OCI-LY3 (cell line): ENCODE measurements around the gene P2RX1.

Experiments used
- H2AFZ ChIP-seq: fragments of 200-600, 300-600 bp; shearing (Covaris generic); 2 replicates; pipeline ENCODE4 v1.6.0; 2014; ENCODE audit warnings: antibody characterized with exemption, low read depth, low read length
- H3K27ac ChIP-seq: fragments of 200-600, 300-600 bp; sonication (generic); 2 replicates; pipeline ENCODE4 v1.5.1; 2014; ENCODE audit warnings: mild to moderate bottlenecking, low read length, moderate library complexity, mixed read lengths
- H3K27me3 ChIP-seq: fragments of 200-600, 300-600 bp; sonication (generic); 2 replicates; pipeline ENCODE4 v1.6.1; 2014; ENCODE audit warnings: low read depth, low read length, mixed read lengths
- H3K36me3 ChIP-seq: fragments of 200-600, 300-600 bp; sonication (generic); replicated peaks from 2 replicates; pipeline ENCODE3; 2014; ENCODE audit warnings: low read depth, low read length, mixed read lengths
- H3K4me1 ChIP-seq: fragments of 300-600, 200-600 bp; sonication (generic); 2 replicates; pipeline ENCODE4 v1.6.1; 2014; ENCODE audit warnings: low read length, mixed read lengths
- H3K4me2 ChIP-seq: fragments of 200-600, 300-600 bp; sonication (generic); 2 replicates; pipeline ENCODE4 v1.6.1; 2014; ENCODE audit warnings: low read length, mixed read lengths
- H3K4me3 ChIP-seq: fragments of 300-600, 200-600 bp; sonication (generic); 2 replicates; pipeline ENCODE4 v1.5.1; 2014; ENCODE audit warnings: antibody characterized with exemption, mild to moderate bottlenecking, low read length, moderate library complexity
- H3K79me2 ChIP-seq: fragments of 300-600, 200-600 bp; shearing (Covaris generic); 2 replicates; pipeline ENCODE4 v1.6.1; 2014; ENCODE audit warnings: mild to moderate bottlenecking, low read length, mixed read lengths
- H3K9ac ChIP-seq: fragments of 300-600, 200-600 bp; shearing (Covaris generic); 2 replicates; pipeline ENCODE4 v1.6.0; 2014; ENCODE audit warnings: mild to moderate bottlenecking, low read length, moderate library complexity
- H3K9me3 ChIP-seq: fragments of 200-600, 300-600 bp; shearing (Covaris generic); 2 replicates; pipeline ENCODE4 v1.6.1; 2014; ENCODE audit warnings: low read length, mixed read lengths; ENCODE audit not compliant: insufficient read depth
- H4K20me1 ChIP-seq: fragments of 200-600, 300-600 bp; sonication (generic); 2 replicates; pipeline ENCODE4 v1.6.1; 2016; ENCODE audit warnings: low read length, mixed read lengths; ENCODE audit not compliant: insufficient read depth
- CTCF ChIP-seq: fragments of 200-600, 300-600 bp; sonication (generic); IDR thresholded peaks from 2 replicates; pipeline ENCODE4 v1.5.1; 2014; ENCODE audit warnings: antibody characterized with exemption, low read length, low read depth
- EZH2phosphoT487 ChIP-seq: fragments of 200-600 bp; shearing (Covaris generic); IDR thresholded peaks from 2 replicates; pipeline ENCODE4 v1.6.1; 2018; ENCODE audit warnings: antibody characterized with exemption, mixed run types, low read depth

Gene P2RX1

GRCh38 chr17:3879591-3880417 is 36.5 kb downstream of the P2RX1 start:
- H3K9me3 ChIP-seq, result no peaks in the 10 kb centered on the region
- H3K27me3 ChIP-seq, result no peaks in the 10 kb centered on the region
- no peak overlapping the region for H2AFZ ChIP-seq
- H3K79me2 ChIP-seq, result no peaks in the 10 kb centered on the region
- no peak overlapping the region for H3K4me3 ChIP-seq
- no peak overlapping the region for H3K27ac ChIP-seq
- H4K20me1 ChIP-seq, result no peaks in the 10 kb centered on the region
- no peak overlapping the region for H3K9ac ChIP-seq
- no peaks in the 10 kb centered on the region for H3K36me3 ChIP-seq
- TF ChIP-seq EZH2phosphoT487, result no peak
- no peak for TF ChIP-seq CTCF
- H3K4me2 ChIP-seq, result no peak overlapping the region
- H3K4me1 ChIP-seq, result no peaks in the 10 kb centered on the region

DNA sequence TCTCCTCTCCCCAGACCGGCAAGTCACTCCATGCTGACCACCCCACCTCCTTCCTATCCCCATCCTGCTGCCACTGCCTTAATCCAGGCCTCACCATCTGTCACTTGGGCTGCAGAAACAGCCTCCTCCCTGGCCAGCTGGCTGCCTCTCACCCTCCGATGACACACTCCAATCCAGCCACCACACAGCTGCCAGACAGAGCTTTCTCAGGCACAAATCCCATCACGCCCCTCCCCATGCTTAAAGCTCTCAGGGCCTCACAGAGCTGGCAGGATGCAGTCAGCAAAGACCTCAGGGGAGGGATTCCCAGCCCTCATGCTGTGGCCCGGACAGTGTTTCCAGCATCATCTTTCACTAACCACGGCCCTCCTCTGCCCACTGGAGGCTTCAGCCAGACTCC is 37.1 kb downstream of the P2RX1 start:
- H3K27ac ChIP-seq, result no peak overlapping the region
- no peaks in the 10 kb centered on the region for H3K4me1 ChIP-seq
- TF ChIP-seq EZH2phosphoT487, result no peak
- TF ChIP-seq CTCF, result no peak
- no peaks in the 10 kb centered on the region for H3K9me3 ChIP-seq
- no peak overlapping the region for H3K9ac ChIP-seq
- H2AFZ ChIP-seq, result no peak overlapping the region
- no peaks in the 10 kb centered on the region for H3K36me3 ChIP-seq
- H3K27me3 ChIP-seq, result no peaks in the 10 kb centered on the region
- no peaks in the 10 kb centered on the region for H4K20me1 ChIP-seq
- no peak overlapping the region for H3K4me2 ChIP-seq
- no peak overlapping the region for H3K4me3 ChIP-seq
- H3K79me2 ChIP-seq, result no peaks in the 10 kb centered on the region

- H3K79me2 ChIP-seq, result no peaks in the 10 kb centered on the region
- H3K9me3 ChIP-seq, result no peaks in the 10 kb centered on the region
- no peak overlapping the region for H3K9ac ChIP-seq
- TF ChIP-seq EZH2phosphoT487 (no peak), CTCF (no peak)
- no peak overlapping the region for H3K4me3 ChIP-seq
- no peaks in the 10 kb centered on the region for H4K20me1 ChIP-seq
- H3K4me2 ChIP-seq, result no peak overlapping the region
- no peaks in the 10 kb centered on the region for H3K4me1 ChIP-seq
- H3K27ac ChIP-seq, result no peak overlapping the region
- H2AFZ ChIP-seq, result no peak overlapping the region
- H3K27me3 ChIP-seq, result no peaks in the 10 kb centered on the region
- H3K36me3 ChIP-seq, result no peaks in the 10 kb centered on the region
These were observed 39.0 kb downstream of the P2RX1 start for GRCh38 chr17:3877220-3877619.

- H3K9me3 ChIP-seq, result no peaks in the 10 kb centered on the region
- no peaks in the 10 kb centered on the region for H3K79me2 ChIP-seq
- H3K4me1 ChIP-seq, result no peaks in the 10 kb centered on the region
- no peak overlapping the region for H3K4me3 ChIP-seq
- H4K20me1 ChIP-seq, result no peaks in the 10 kb centered on the region
- no peak overlapping the region for H2AFZ ChIP-seq
- no peaks in the 10 kb centered on the region for H3K36me3 ChIP-seq
- no peak overlapping the region for H3K4me2 ChIP-seq
- no peak overlapping the region for H3K27ac ChIP-seq
- no peaks in the 10 kb centered on the region for H3K27me3 ChIP-seq
- no peak for TF ChIP-seq CTCF
- TF ChIP-seq EZH2phosphoT487, result no peak
- H3K9ac ChIP-seq, result no peak overlapping the region
These were observed 40.9 kb downstream of the P2RX1 start for GRCh38 chr17:3875317-3875716.
